HG03159 (cell line): Measurements from ENCODE around the gene C1QBP.
"Not testable (repeated sequence)": the region's sequence is repeated elsewhere in the genome, so short reads cannot be mapped to it uniquely, and the experiment has no call there.

ENCODE experiments used
- ATAC-seq: cut with Tn5 transposase; IDR thresholded peaks from one replicate; pipeline ENCODE4 v1.9.1; 2021; ENCODE audit warnings: mild to moderate bottlenecking, moderate library complexity; ENCODE audit not compliant: unreplicated experiment

Gene C1QBP, protein sequence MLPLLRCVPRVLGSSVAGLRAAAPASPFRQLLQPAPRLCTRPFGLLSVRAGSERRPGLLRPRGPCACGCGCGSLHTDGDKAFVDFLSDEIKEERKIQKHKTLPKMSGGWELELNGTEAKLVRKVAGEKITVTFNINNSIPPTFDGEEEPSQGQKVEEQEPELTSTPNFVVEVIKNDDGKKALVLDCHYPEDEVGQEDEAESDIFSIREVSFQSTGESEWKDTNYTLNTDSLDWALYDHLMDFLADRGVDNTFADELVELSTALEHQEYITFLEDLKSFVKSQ

DNA sequence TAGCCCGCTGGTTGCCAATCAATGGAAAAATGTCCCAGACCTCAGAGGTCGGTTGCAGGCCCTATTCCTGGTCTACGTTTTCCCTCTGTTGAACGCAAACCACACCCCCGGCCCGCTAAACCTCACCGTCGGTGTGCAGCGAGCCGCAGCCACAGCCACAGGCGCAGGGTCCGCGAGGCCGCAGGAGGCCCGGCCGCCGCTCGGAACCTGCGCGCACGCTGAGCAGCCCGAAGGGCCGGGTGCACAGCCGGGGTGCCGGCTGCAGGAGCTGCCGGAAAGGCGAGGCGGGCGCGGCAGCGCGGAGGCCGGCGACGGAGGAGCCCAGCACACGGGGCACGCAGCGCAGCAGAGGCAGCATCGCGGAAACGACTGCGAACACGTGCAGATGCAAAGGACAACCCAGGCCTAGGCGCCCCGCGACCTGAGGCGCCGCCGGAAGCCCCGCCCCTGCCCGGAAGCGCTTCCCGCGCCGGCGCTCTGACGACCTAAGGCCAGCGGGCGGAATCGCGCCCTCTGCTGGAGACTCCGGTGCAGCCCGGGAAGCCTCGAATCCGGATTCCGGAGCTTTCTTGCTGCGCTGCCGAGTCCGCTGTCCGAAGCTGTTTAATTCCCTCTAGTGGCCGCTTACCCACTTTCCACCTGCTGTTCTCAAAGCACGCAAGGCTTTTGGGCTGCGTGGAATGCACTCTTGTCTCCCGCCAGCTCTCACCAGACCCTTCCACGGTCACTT is at the start of gene C1QBP:
Gene C1QBP (minus strand): TSS at position 440 of the 730 bp plus-strand sequence. CDS start 82 bp downstream, at position 358.
- ATAC-seq = peak; percentile 83

DNA sequence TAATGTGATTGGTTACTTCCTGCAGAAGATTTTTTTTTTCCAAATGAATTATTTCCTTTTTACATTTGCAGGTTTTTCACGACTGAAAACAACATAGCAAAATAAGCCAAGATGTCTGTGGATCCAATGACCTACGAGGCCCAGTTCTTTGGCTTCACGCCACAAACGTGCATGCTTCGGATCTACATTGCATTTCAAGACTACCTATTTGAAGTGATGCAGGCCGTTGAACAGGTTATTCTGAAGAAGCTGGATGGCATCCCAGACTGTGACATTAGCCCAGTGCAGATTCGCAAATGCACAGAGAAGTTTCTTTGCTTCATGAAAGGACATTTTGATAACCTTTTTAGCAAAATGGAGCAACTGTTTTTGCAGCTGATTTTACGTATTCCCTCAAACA is 49.8 kb upstream of the C1QBP start:
- ATAC-seq = no peak

DNA sequence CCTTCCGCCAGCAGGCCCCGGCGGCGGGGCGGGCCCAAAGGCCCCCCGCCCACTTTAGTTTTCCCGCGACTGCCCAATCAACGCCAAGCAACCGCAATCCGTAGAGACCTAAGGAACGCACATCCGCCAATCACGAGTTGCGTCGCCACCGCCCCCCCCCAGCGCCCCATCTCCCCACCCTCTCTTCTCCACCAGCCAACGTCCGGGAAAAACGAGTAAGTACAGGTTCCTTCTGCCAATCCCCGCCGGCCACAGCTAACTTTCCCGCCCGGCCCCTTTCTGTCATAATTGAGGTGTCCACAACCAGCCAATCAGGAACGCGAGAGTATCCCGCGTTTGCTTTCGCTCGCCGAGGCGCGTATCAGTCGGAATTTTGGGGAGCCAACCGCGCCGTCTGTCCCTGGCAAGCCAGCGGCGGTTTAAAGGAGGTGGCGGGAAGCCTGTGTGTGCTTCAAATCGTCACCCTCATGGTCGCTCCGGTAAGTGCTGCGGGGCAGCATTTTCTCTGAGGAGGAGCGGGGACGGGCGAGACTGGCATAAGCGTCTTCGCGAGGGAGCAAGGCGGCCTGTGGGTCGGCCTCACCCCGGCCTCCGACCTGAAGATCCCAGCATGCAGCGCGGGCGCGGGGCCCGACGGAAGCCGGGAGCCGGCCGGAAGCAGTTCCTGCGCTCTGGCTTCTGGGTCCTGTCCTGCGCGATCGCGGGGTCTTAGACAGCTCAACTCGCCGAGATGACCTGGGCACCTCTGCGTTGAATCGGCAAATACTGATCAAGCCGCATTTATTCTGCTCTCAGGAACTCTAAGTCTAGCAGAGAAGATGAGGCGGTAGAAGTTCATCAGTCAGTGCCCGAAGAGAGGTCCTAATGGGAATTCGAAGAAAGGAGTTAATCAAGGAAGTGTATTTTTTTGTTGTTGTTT is 47.5 kb upstream of the C1QBP start, which contains the start of gene MIS12:
Gene MIS12 (plus strand): TSS at position 361 of the 919 bp plus-strand sequence. CDS start 2,297 bp downstream, outside the sequence.
- ATAC-seq = peak; percentile 84

DNA sequence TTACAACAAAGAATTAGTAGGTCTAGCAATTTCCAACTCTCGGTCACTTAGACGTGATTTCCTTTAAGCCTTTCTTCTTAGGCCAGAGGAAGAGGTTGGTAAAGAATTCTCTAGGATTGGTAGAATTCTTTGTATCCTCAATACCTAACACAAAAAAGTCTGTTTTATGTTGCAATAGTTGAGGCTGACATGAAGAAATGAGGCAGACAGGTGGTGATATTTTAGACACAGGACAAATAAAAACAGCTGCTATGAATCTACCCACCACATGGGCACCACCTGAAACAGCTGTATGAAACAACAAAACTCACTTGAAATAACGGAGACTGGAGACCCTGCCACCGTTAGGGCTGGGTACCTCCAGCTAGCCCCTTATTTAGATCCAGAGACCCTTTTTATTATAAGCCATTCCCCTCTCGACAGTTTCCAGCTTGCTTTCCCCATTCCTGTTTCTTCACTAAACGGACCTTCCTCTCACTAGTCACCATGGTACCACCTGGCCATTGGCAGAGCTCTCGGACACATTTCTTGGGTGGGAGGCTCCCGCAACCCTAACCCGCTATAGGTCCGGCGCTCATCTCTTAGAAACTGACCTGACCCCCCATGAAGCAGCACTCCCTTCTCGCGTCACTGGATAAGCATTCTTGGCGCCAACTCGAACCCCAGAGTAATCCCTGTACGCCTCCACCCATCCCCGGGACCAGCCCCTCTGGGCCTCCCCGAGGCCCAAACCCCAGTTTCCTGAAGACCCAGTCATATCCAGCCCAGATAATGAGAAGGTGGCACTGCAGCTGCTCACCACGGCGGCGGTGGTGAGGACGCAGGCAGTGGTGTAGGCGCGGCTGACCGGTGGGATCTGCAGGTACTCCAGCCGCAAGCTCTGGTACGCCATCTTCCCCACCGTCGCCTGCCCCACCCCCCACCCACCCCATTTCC is 46.6 kb upstream of the C1QBP start, which contains the start of gene DERL2:
Gene DERL2 (minus strand): TSS at position 909 of the 936 bp plus-strand sequence. CDS start 17 bp downstream, at position 892.
- no peak for ATAC-seq

DNA sequence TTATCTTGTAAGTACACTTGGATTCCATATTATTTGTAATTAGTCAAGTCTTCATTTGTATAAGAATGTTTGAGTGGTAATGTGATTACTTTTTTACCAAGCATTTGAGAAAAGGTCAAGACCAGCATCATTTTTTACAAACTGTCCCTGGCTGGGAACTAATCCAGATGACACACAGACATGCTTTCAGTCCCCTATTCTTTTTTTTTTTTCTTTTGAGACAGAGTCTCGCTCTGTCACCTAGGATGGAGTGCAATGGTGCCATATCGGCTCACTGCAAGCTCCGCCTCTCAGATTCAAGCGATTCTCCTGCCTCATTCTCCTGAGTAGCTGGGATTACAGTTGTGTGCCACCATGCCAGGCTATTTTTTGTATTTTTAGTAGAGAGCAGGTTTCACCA is 42.5 kb upstream of the C1QBP start:
- ATAC-seq = no peak

- ATAC-seq = no peak
These were observed 42.0 kb upstream of the C1QBP start for GRCh38 chr17:5480962-5481361.

DNA sequence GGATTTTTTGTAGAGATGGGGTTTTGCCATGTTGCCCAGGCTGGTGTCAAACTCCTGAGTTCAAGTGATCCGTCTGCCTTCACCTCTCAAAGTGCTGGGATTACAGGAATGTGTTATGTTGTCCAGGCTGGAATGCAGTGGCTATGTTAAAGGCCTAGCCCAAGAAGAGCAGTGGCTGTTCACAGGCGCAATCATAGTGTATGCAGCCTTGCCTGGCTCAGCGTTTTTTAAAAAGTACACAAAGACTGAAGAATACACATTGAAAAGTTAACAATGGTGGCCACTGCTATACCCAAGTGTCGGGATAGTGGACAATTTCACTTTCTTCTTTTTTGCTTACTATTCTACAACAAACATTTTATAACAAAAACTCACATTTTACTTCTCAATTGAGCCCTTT is 40.0 kb upstream of the C1QBP start:
- ATAC-seq = no peak

DNA sequence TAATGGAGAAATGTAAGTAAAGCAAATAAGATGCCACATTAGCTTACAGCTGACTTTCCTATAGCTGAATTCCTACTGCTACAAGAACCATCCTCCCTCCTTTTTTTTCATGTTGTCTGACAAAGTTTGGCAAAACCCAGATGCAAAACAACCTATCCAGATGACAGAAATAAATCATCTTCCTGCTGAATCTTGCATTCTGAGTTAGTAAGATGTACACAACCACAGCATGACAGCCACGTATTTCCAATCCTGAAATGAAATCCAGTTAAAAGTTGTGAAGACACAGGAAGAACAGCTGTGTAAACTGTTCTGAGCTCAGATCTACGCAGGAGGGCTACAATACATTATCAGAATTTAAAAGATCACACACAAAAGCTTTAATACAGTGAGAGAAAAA is 35.0 kb upstream of the C1QBP start:
- ATAC-seq = no peak

DNA sequence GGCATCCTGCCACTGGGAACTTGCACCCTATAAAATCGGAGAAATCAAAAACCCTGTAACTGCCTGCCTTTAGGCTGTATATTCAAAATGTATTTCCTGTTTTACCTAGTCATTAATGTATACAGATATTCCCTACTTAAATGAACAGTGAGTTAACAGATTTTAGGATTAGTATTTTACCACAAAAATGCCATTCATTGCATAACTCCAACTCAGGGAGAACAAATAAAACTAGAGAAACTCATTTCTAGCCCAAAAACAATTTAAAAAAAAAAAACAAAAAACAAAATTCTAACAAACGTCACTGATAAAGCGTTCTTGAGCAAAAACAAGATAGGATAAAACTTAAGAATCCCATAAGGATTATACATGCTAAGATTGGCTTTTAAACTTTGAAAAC is 33.6 kb upstream of the C1QBP start:
- ATAC-seq = no peak

- peak; percentile 21 for ATAC-seq
These were observed 29.1 kb upstream of the C1QBP start for GRCh38 chr17:5468075-5468473.

DNA sequence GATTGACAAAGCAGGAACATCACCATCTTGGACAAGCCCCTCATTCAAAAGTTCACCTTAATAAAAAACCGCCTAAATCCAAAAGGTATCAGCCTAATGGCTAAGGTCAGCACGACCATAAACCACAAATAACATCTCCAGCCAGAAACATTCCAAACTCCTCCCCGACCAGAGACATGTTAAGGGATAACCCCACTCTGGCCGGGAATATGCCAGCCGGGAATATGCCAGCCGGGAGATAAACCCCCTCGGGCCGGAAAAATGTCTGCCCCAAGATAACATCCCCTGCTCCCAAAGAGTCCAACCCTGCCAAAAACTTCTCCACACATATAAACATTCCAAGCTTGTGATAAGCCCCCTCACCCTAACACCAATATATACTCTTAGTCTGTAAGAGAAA is 28.5 kb upstream of the C1QBP start:
- ATAC-seq = no peak

GRCh38 chr17:5466295-5466694 is 27.3 kb upstream of the C1QBP start:
- no peak for ATAC-seq

DNA sequence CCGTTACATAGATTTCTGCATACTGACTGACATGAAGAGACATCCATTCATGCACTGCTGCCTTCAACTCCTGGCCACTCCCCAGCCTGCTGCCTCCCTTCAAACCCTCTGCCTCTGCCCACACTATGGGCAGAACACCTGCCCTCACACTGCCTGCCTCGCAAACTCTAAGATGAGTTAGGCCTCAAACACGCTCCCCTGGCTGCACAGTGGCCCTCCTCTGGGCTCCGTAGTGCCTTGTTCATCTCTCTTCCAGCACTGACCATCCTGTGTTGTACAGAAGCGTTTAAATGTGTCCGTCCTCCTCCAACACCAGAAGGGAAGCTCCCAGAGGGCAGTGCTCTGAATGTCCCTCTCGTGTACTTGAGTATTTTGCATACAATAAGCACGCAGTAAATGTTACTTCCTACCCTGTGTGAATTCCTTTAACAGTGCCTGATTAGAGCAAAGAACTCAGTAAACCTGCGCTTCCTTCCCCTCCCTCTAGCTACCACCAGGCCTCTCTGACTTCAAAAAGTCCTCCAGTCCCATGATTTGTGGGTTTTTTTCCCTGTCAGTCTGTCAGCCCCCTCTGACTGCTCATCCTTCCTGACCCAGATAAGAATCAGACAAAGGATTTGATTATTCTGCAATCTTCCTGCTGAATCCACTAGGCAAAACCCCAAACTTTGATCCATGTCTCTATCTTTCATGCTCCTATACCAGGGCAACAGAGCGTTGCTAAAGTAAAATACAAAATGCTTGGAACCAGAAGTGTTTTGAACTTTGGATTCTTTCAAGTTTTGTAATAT is 26.0 kb upstream of the C1QBP start:
- ATAC-seq = no peak

- no peak for ATAC-seq
These were observed 7.8 kb upstream of the C1QBP start for GRCh38 chr17:5446786-5447185.

GRCh38 chr17:5444209-5444608 is 5.3 kb upstream of the C1QBP start:
- ATAC-seq = no peak

DNA sequence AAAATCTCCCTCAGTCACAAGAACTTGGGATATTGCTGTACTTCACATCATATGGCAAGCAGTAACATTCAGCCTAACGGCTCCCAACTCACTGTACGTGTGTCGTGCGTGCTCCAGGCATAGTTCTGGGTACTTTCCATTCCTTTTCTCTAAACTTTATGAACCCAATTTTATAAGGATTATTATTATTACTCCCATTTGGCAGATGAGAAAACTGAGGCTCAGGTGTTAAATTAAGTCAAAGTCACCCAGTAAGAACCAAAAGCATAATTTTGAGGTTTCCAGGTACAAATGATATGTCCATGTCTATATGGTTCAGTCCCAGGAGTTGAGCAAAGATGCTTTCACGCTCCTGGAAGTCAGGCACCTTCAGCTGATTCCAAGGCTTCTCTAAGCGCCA is 4.8 kb upstream of the C1QBP start:
- no peak for ATAC-seq

DNA sequence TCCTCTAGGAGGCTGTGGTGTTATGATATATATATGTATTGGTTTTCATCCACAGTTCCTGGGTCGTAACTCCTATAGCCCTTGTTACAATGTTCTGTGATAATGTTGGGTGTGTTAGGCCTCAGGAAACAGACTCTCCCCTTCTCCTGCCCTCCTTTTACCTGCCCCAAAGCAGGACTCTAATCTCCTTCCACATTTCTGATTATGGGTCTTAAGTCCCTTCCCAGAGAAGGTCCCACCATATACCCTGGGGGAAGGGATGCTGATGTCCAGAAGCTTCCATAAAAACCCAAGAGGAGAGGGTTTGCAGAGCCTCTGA is 450 bp upstream of the C1QBP start:
- no peak for ATAC-seq

GRCh38 chr17:5437721-5438317 is 1.1 kb downstream of the C1QBP start:
- ATAC-seq = no peak

GRCh38 chr17:5435781-5436315 is 3.1 kb downstream of the C1QBP start:
- ATAC-seq = not testable (repeated sequence)
